WI38 (cell line): ENCODE results near the gene AURKAIP1.
"Not testable (repeated sequence)": the region's sequence is repeated elsewhere in the genome, so short reads cannot be mapped to it uniquely, and the experiment has no call there.

Source experiments
- H3K4me3 ChIP-seq: 2 replicates; pipeline ENCODE4 v1.5.1; 2011; ENCODE audit warnings: low read depth, mild to moderate bottlenecking, control low read depth, low read length
- CTCF ChIP-seq: IDR thresholded peaks from 2 replicates; pipeline ENCODE4 v1.5.1; 2012; ENCODE audit warnings: low read depth, mild to moderate bottlenecking, control low read depth, low read length

Gene AURKAIP1

DNA sequence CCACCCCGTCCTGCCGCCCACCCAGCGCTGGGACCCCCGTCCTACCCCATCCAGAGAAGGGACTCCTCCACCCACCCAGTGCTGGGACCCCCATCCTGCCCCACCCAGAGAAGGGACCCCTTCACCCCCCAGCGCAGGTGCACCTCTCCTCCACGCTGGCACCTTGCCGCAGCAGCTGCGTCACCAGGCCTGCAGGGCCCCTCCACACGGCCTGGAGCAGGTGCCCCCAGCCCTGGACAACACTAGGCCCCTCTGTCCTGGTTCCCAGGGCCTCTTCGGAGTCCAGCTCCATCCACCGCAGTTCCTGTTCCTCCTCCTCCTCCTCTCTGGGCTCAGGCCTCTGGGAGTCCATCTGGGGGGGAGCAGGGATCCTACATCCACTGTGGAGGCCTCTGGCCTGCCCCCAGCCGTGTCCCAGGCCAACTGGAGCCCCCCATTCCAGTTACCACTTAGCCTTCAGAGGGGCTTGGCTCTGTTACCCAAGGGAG, 45.7 kb upstream of the AURKAIP1 start:
- no peak overlapping the region for H3K4me3 ChIP-seq
- no peak for TF ChIP-seq CTCF

- no peak overlapping the region for H3K4me3 ChIP-seq
- no peak for TF ChIP-seq CTCF
These were observed 45.0 kb upstream of the AURKAIP1 start for GRCh38 chr1:1419813-1420653.

DNA sequence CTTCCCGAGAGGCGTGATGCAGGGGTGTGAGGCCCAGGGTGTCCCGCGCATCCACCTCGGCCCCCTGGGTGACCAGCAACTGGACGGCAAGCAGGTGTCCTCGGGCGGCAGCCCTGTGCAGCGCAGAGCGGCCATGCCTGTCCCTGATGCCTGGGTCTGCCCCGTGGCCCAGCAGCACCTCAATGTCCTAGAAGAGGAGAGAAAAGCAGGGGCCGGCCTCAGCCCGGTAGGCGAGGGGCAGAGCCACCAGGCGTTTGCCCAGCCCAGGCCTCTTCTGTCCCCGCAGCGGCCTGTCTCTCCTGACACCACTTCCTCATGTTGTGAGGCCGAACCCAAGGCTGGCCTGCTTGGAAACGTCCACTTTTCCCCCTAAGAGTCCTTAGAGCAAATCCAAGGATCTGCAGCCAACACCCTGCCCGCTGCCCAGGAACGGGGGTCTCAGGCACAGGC, 44.4 kb upstream of the AURKAIP1 start:
- H3K4me3 ChIP-seq, result no peak overlapping the region
- TF ChIP-seq CTCF, result no peak

- H3K4me3 ChIP-seq, result no peak overlapping the region
- TF ChIP-seq CTCF, result no peak
These were observed 43.7 kb upstream of the AURKAIP1 start for GRCh38 chr1:1418464-1419362.

DNA sequence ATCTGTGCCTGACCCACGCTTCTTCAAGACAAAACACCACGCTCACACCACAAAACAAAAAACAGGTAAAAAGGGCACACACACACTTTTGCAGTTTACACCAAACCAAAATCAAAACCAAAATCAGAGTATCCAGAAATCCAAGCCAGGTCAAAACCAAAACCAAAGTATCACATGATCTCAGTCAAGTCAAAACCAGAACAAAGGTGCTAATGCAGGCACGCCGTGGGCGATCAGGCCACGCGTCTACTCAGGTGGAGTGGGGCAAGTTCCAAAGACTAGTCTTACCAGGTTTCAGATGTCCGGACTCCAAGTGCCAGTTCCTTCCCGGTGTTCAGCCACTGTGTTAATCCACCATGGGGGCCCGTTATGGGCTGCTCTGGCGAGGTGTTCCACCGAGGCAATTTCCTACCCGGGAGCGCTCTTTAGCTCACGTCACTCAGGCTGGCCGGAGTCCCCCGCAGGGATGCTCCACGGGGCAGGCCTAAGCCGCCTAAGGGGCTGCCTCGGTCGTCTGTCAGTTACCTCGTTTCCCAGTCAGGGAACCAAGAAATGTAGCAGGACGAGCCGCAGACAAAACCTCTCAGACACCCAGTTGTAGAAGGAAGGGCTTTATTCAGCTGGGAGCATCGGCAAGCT, 42.9 kb upstream of the AURKAIP1 start:
- H3K4me3 ChIP-seq, result not testable (repeated sequence)

- not testable (repeated sequence) for H3K4me3 ChIP-seq
These were observed 42.4 kb upstream of the AURKAIP1 start for GRCh38 chr1:1417396-1417795.

- no peak for TF ChIP-seq CTCF
- H3K4me3 ChIP-seq, result no peak overlapping the region
These were observed 40.7 kb upstream of the AURKAIP1 start for GRCh38 chr1:1415751-1416150.

DNA sequence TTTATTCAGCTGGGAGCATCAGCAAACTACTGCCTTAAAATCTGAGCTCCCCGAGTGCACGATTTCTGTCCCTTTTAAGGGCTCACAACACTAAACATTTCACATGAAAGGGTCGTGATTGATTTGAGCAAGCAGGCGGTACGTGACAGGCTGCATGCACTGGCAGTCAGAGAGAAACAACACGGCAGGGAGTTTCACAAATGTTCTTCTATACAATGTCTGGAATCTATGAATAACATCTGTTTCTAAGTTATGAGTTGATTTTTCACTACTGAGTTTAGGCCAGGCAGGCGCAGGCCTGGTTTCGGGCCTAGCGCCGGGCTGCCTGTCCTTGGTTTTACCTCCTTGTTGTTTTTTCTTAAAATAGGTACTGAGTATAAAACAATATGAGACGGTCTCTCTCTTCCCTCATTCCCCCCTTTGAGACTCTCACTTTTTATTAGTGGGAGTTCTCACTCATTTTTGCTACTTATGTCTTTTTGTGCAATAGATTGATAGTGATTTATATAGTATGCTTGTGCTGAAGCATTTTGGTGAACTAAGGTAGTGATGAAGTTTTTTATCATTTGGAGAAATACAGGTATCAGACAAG, 37.4 kb upstream of the AURKAIP1 start:
- not testable (repeated sequence) for H3K4me3 ChIP-seq
